Measurements from ENCODE around the gene CTXND2. TPM values are rescaled to one million over a fixed set of nuclear protein-coding genes. Genes with fewer than 3 reads are reported as not detected.

CTXND2 gene
- total RNA-seq, 1 experiment from 2014 or later: not detected

GRCh38 chr1:150928286-150928685, 41.4 kb downstream of the CTXND2 start:
- CTCF ChIA-PET: no interaction called here
- POLR2A ChIA-PET: no interaction called here

More at GRCh38 chr1:150928286-150928685, 41.4 kb downstream of the CTXND2 start:
- H3K4me1 ChIP-seq (ENCODE audit: control insufficient read depth in 1 of 2, insufficient read depth in 2 of 2, low read length in 2 of 2): peaks cover 6 to 16% of the 10 kb centered on the region in 2 experiments
- DNase-seq (ENCODE audit: low read depth, low spot score): no peak
- peaks cover 21 to 39% of the 10 kb centered on the region in 2 experiments for H3K36me3 ChIP-seq (ENCODE audit: control insufficient read depth in 1 of 2, insufficient read depth in 2 of 2, low read length in 2 of 2)
- intact Hi-C loops (cut with micrococcal nuclease): loop anchor here (5.0 to 10.0 kb wide), 2 partner anchors 49 to 303 kb away; partner anchors contain the start of gene ENSA
- no TSS peak for BruUV-seq (replicated peaks)
- H3K9me2 ChIP-seq (ENCODE audit: insufficient read depth): no peaks in the 10 kb centered on the region
- no peak overlapping the region for H2AFZ ChIP-seq (ENCODE audit: low read depth, low read length, poor library complexity, severe bottlenecking)
- no peak overlapping the region for H3K4me2 ChIP-seq (ENCODE audit: low read length)
- H3K9ac ChIP-seq (ENCODE audit: low read length): no peak overlapping the region
- RAD21 ChIA-PET (ENCODE audit: low non-redundant PET in 1 of 2, low total read pairs in 2 of 2, uncharacterized antibody in 2 of 2, unreplicated experiment in 2 of 2): no interaction called here
- no peak overlapping the region for H3K4me3 ChIP-seq (replicated peaks in 1 of 2; ENCODE audit: low read depth in 1 of 2, low read length in 2 of 2)
- H3K79me2 ChIP-seq (ENCODE audit: insufficient read depth, low read length): peaks cover 43% of the 10 kb centered on the region
- no peaks in the 10 kb centered on the region for H3K27me3 ChIP-seq (ENCODE audit: insufficient read depth, low read length)
- H3K27ac ChIP-seq (ENCODE audit: low read depth, low read length): no peak overlapping the region
- H4K20me1 ChIP-seq (ENCODE audit: insufficient read depth): no peaks in the 10 kb centered on the region
- peaks cover 0 to 5% of the 10 kb centered on the region in 2 experiments; a peak in 2 of 4 replicates for H3K9me3 ChIP-seq (ENCODE audit: control insufficient read depth in 1 of 2, insufficient read depth in 1 of 2, low read depth in 1 of 2, low read length in 2 of 2)
- ATAC-seq: no peak
- TF ChIP-seq POLR2A (IDR thresholded peaks at IDR 0.05; ENCODE audit: borderline replicate concordance, extremely low read depth, insufficient read depth, insufficient read length) (no peak), REST (IDR thresholded peaks at IDR 0.05; ENCODE audit: low read depth) (no peak), RAD21 (IDR thresholded peaks at IDR 0.05; ENCODE audit: low read depth) (no peak), CTCF (IDR thresholded peaks at IDR 0.05 in 2 of 3, conservative IDR thresholded peaks at IDR 0.05 in 1 of 3; ENCODE audit: borderline replicate concordance in 1 of 3, insufficient read depth in 1 of 3, low read depth in 2 of 3, low read length in 2 of 3) (no peak), POLR2AphosphoS5 (IDR thresholded peaks at IDR 0.05; ENCODE audit: low read depth, low read length) (no peak), ZBTB33 (IDR thresholded peaks at IDR 0.05; ENCODE audit: extremely low read depth, insufficient replicate concordance, low read length) (no peak), CBX3 (IDR thresholded peaks at IDR 0.05; ENCODE audit: low read depth) (no peak), CEBPB (IDR thresholded peaks at IDR 0.05; ENCODE audit: low read depth) (no peak), ZNF274 (IDR thresholded peaks at IDR 0.05; ENCODE audit: low read depth, low read length) (no peak), TCF7L2 (IDR thresholded peaks at IDR 0.05; ENCODE audit: borderline replicate concordance, extremely low read depth, insufficient read depth, insufficient read length) (no peak), SRF (IDR thresholded peaks at IDR 0.05; ENCODE audit: low read depth) (no peak), ELF1 (IDR thresholded peaks at IDR 0.05; ENCODE audit: borderline replicate concordance, low read depth) (no peak), JUND (IDR thresholded peaks at IDR 0.05) (no peak), FOSL1 (IDR thresholded peaks at IDR 0.05; ENCODE audit: low read depth) (no peak), EZH2 (IDR thresholded peaks at IDR 0.05) (no peak)
